Neural cell (in vitro differentiated cells): ENCODE results near the gene DSCAML1. TPM values are rescaled to one million over a fixed set of nuclear protein-coding genes. Genes with fewer than 3 reads are reported as not detected.

Source experiments
- H2AFZ ChIP-seq: fragments of 200-600, 300-800 bp; sonication (generic), shearing (Covaris generic); 2 replicates; pipeline ENCODE4 v1.6.0; 2014; ENCODE audit warnings: low read depth, mild to moderate bottlenecking, antibody characterized with exemption, low read length, moderate library complexity
- H3F3A ChIP-seq: fragments of 200-600 bp; shearing (Covaris generic); 2 replicates; pipeline ENCODE4 v1.6.1; 2016; ENCODE audit warnings: mild to moderate bottlenecking, moderate library complexity, mixed read lengths, antibody characterized with exemption, low read length; ENCODE audit not compliant: insufficient read depth, poor library complexity, severe bottlenecking
- H3K27ac ChIP-seq: fragments of 200-600, 300-800 bp; sonication (generic), shearing (Covaris generic); 2 replicates; pipeline ENCODE4 v1.5.1; 2014; ENCODE audit warnings: mild to moderate bottlenecking, low read length, moderate library complexity
- H3K27me3 ChIP-seq: fragments of 300-800, 200-600 bp; sonication (generic), shearing (Covaris generic); 2 replicates; pipeline ENCODE4 v1.6.0; 2014; ENCODE audit warnings: mild to moderate bottlenecking, low read depth, low read length, moderate library complexity; ENCODE audit not compliant: insufficient read depth
- H3K36me3 ChIP-seq: fragments of 300-800, 200-600 bp; sonication (generic), shearing (Covaris generic); 2 replicates; pipeline ENCODE4 v1.5.1; 2014; ENCODE audit warnings: mild to moderate bottlenecking, antibody characterized with exemption, low read length, moderate library complexity; ENCODE audit not compliant: insufficient read depth
- H3K4me2 ChIP-seq: fragments of 300-800, 200-600 bp; sonication (generic), shearing (Covaris generic); 2 replicates; pipeline ENCODE4 v1.6.0; 2014; ENCODE audit warnings: mild to moderate bottlenecking, low read length
- H3K4me3 ChIP-seq: fragments of 300-800, 200-600 bp; sonication (generic), shearing (Covaris generic); 2 replicates; pipeline ENCODE4 v1.5.1; 2014; ENCODE audit warnings: mild to moderate bottlenecking, low read length, moderate library complexity
- H3K79me2 ChIP-seq: fragments of 200-600 bp; shearing (Covaris generic); replicated peaks from 2 replicates; pipeline ENCODE4 v1.6.0; 2014; ENCODE audit warnings: mild to moderate bottlenecking, low read length, moderate library complexity; ENCODE audit not compliant: insufficient read depth
- H3K9ac ChIP-seq: fragments of 300-800, 200-600 bp; sonication (generic), shearing (Covaris generic); 2 replicates; pipeline ENCODE4 v1.6.1; 2016; ENCODE audit warnings: mild to moderate bottlenecking, low read length, mixed read lengths
- H3K9me2 ChIP-seq: fragments of 200-600 bp; shearing (Covaris generic); 2 replicates; pipeline ENCODE4 v1.6.1; 2016; ENCODE audit warnings: mild to moderate bottlenecking, low read length, mixed read lengths; ENCODE audit not compliant: insufficient read depth
- H3K9me3 ChIP-seq: fragments of 200-600, 300-800 bp; sonication (generic), shearing (Covaris generic); 2 replicates; pipeline ENCODE4 v1.6.1; 2016; ENCODE audit warnings: mild to moderate bottlenecking, mixed run types, low read length, moderate library complexity, mixed read lengths
- H4K20me1 ChIP-seq: fragments of 200-600 bp; shearing (Covaris generic); 2 replicates; pipeline ENCODE4 v1.6.1; 2016; ENCODE audit warnings: mild to moderate bottlenecking, mixed run types; ENCODE audit not compliant: insufficient read depth
- EP300 ChIP-seq: fragments of 450-650 bp; conservative IDR thresholded peaks from 2 replicates; pipeline ENCODE4 v1.6.1; 2014; ENCODE audit warnings: antibody characterized with exemption, mild to moderate bottlenecking, moderate library complexity; ENCODE audit not compliant: poor library complexity, severe bottlenecking
- EZH2 ChIP-seq: fragments of 200-600, 300-800 bp; shearing (Covaris generic), sonication (generic); IDR thresholded peaks from 2 replicates; pipeline ENCODE4 v1.6.1; 2014; ENCODE audit warnings: antibody characterized with exemption, low read length, borderline replicate concordance, mild to moderate bottlenecking; ENCODE audit not compliant: insufficient read depth, poor library complexity, severe bottlenecking
- MXI1 ChIP-seq: fragments of 450-650 bp; conservative IDR thresholded peaks from 2 replicates; pipeline ENCODE4 v1.6.1; 2014; ENCODE audit warnings: antibody characterized with exemption, mild to moderate bottlenecking; ENCODE audit not compliant: poor library complexity, severe bottlenecking
- POLR2AphosphoS5 ChIP-seq: IDR thresholded peaks from 2 replicates; pipeline ENCODE4 v1.6.1; 2012
- RAD21 ChIP-seq: fragments of 450-650 bp; conservative IDR thresholded peaks from 2 replicates; pipeline ENCODE4 v1.6.1; 2014; ENCODE audit warnings: antibody characterized with exemption, mild to moderate bottlenecking, moderate library complexity
- SMC3 ChIP-seq: fragments of 450-650 bp; conservative IDR thresholded peaks from 2 replicates; pipeline ENCODE4 v1.6.1; 2014; ENCODE audit warnings: antibody characterized with exemption, mild to moderate bottlenecking, moderate library complexity; ENCODE audit not compliant: poor library complexity
- TAF1 ChIP-seq: IDR thresholded peaks from 2 replicates; pipeline ENCODE4 v1.6.1; 2012; ENCODE audit warnings: low read depth
- polyA plus RNA-seq: library from polyadenylated mRNA; depleted of rRNA; stranded (reverse); fragments of >200 nt; gene quantifications from 2 replicates; pipeline ENCODE4 v1.2.3, GENCODE V29; 2014
- TF ChIP-seq, protein P1 (sequence below): IDR thresholded peaks from 2 replicates; pipeline ENCODE4 v1.6.1; 2012; ENCODE audit warnings: borderline replicate concordance
- TF ChIP-seq, protein P2 (sequence below): fragments of 450-650 bp; IDR thresholded peaks from 2 replicates; pipeline ENCODE4 v1.5.1; 2014; ENCODE audit warnings: antibody characterized with exemption, mild to moderate bottlenecking, moderate library complexity; ENCODE audit not compliant: poor library complexity, severe bottlenecking

The DSCAML1 gene
- polyA plus RNA-seq, 1 donor from 2014 or later: 1.3 TPM

DNA sequence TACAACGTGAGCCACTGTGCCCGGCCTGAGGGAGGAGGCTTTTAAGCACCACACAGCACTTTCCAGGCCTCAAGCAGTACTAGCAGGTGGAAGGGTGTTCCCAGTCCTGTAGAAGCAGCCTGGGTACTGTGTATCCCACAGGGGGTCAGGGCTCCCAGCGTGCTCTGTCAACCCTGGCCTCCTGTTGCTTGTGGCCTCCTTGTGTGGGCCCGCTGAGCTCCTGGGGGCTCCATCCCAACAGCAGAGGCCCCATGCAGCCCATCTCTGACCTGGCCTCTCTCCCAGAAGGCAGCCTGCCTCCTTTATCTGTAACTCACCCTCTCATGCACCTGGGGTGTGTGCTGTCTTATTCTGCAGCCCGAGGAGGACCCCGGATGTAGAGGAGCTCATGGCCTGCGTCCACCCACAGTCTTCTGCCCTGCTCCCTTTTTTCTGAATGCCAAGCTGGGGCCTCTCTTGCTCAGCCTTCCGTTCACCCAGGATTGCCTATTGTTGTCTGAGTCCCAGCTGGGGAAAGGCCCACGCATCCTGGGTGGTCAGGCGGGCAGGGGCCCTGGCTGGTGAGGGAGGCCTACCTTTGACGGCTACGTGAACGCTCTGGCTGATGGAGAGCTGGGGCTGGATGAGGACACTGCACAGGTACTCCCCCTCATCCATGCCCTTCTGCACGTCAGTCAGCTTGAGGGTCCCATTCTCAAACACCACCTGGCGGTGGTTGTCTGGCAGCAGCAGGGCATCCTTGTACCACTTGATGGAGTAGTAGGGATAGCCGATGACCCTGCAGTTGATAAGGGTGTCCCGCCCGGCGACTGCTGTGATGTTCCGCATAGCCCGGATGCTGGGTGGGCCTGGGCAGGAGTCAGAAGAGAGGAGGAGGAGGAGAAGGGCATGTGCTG lies 280.9 kb downstream of the DSCAML1 start:
- no peak for TF ChIP-seq RAD21
- no peak for TF ChIP-seq POLR2AphosphoS5
- TF ChIP-seq TAF1: no peak
- no peak for TF ChIP-seq SMC3
- TF ChIP-seq, protein P1, sequence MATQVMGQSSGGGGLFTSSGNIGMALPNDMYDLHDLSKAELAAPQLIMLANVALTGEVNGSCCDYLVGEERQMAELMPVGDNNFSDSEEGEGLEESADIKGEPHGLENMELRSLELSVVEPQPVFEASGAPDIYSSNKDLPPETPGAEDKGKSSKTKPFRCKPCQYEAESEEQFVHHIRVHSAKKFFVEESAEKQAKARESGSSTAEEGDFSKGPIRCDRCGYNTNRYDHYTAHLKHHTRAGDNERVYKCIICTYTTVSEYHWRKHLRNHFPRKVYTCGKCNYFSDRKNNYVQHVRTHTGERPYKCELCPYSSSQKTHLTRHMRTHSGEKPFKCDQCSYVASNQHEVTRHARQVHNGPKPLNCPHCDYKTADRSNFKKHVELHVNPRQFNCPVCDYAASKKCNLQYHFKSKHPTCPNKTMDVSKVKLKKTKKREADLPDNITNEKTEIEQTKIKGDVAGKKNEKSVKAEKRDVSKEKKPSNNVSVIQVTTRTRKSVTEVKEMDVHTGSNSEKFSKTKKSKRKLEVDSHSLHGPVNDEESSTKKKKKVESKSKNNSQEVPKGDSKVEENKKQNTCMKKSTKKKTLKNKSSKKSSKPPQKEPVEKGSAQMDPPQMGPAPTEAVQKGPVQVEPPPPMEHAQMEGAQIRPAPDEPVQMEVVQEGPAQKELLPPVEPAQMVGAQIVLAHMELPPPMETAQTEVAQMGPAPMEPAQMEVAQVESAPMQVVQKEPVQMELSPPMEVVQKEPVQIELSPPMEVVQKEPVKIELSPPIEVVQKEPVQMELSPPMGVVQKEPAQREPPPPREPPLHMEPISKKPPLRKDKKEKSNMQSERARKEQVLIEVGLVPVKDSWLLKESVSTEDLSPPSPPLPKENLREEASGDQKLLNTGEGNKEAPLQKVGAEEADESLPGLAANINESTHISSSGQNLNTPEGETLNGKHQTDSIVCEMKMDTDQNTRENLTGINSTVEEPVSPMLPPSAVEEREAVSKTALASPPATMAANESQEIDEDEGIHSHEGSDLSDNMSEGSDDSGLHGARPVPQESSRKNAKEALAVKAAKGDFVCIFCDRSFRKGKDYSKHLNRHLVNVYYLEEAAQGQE: no peak
- TF ChIP-seq, protein P2, sequence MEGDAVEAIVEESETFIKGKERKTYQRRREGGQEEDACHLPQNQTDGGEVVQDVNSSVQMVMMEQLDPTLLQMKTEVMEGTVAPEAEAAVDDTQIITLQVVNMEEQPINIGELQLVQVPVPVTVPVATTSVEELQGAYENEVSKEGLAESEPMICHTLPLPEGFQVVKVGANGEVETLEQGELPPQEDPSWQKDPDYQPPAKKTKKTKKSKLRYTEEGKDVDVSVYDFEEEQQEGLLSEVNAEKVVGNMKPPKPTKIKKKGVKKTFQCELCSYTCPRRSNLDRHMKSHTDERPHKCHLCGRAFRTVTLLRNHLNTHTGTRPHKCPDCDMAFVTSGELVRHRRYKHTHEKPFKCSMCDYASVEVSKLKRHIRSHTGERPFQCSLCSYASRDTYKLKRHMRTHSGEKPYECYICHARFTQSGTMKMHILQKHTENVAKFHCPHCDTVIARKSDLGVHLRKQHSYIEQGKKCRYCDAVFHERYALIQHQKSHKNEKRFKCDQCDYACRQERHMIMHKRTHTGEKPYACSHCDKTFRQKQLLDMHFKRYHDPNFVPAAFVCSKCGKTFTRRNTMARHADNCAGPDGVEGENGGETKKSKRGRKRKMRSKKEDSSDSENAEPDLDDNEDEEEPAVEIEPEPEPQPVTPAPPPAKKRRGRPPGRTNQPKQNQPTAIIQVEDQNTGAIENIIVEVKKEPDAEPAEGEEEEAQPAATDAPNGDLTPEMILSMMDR: no peak
- TF ChIP-seq EP300: no peak
- no peak for TF ChIP-seq MXI1
- no peak for TF ChIP-seq EZH2
- no peaks in the 10 kb centered on the region for H3K36me3 ChIP-seq
- no peaks in the 10 kb centered on the region for H3K79me2 ChIP-seq
- no peak overlapping the region for H3K4me3 ChIP-seq
- no peaks in the 10 kb centered on the region for H3F3A ChIP-seq
- no peaks in the 10 kb centered on the region for H3K27me3 ChIP-seq
- no peaks in the 10 kb centered on the region for H4K20me1 ChIP-seq
- no peak overlapping the region for H3K9ac ChIP-seq
- H2AFZ ChIP-seq: no peak overlapping the region
- no peak overlapping the region for H3K27ac ChIP-seq
- H3K9me2 ChIP-seq: no peaks in the 10 kb centered on the region
- no peaks in the 10 kb centered on the region for H3K9me3 ChIP-seq
- no peak overlapping the region for H3K4me2 ChIP-seq

DNA sequence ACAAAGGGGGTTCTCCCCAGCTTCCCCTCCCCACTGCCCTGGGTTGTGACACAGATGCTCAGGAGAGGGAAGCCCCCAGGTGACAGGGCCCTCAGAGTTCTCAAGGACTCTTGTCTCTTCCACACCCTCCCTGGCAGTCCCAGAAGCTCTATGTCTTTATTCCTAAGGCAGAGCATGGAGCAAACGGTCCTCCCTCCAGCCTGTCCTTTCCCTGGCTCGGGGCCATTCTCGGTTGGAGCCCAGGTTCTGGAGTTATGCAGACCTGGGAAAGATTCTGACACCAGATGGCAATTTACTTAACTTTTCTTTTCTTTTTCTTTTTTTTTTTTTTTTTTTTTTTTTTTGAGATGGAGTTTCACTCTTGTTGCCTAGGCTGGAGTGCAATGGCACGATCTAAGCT lies 282.8 kb downstream of the DSCAML1 start:
- H3F3A ChIP-seq: no peaks in the 10 kb centered on the region
- H3K9me2 ChIP-seq: no peaks in the 10 kb centered on the region
- no peaks in the 10 kb centered on the region for H3K27me3 ChIP-seq
- H3K4me2 ChIP-seq: no peak overlapping the region
- H2AFZ ChIP-seq: no peak overlapping the region
- H3K9me3 ChIP-seq: no peaks in the 10 kb centered on the region
- no peak overlapping the region for H3K27ac ChIP-seq
- H3K9ac ChIP-seq: no peak overlapping the region
- H3K79me2 ChIP-seq: no peaks in the 10 kb centered on the region
- no peak overlapping the region for H3K4me3 ChIP-seq
- H4K20me1 ChIP-seq: no peaks in the 10 kb centered on the region
- TF ChIP-seq MXI1 (no peak), EP300 (no peak), RAD21 (no peak), TAF1 (no peak), EZH2 (no peak), POLR2AphosphoS5 (no peak), SMC3 (no peak)
- TF ChIP-seq, protein P1: no peak
- TF ChIP-seq, protein P2: no peak
- no peaks in the 10 kb centered on the region for H3K36me3 ChIP-seq
